ENCODE results near the gene DNAJC5G. TPM values are rescaled to one million over a fixed set of nuclear protein-coding genes. Genes with fewer than 3 reads are reported as not detected.
"Not testable (repeated sequence)": the region's sequence is repeated elsewhere in the genome, so short reads cannot be mapped to it uniquely, and the experiment has no call there.

DNAJC5G gene
- total RNA-seq, 1 donor from 2014 or later: not detected

- DNase-seq (ENCODE audit: low read depth): no peak
Observed at GRCh38 chr2:27307545-27308358, 32.5 kb downstream of the DNAJC5G start.

DNA sequence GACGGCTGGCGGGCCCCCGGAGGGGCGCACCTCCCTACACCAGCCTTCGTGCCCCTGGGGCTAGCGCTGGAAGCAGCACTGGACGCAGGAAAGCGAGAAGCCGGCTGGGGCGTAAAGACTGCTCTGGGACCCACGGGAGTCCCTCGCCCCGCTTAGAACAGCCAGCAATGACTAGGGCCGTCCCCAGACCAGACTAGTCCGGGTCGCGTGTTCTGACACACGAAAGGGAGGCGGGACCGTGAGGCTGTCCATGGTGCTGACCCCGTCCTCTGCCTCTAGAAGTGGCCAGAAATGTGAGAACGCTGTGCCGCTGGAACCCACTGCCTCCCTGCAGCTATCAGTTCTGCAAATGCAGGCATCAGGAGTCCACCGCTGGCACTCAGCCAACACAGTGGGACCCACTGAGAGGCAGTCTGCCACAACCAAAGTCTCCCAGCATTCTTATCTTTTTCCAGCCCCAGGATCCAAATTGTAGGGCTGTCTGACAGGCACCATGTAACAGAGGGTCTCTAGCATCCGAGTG, 33.2 kb downstream of the DNAJC5G start, which contains the start of gene UCN:
Gene UCN (minus strand): TSS at position 87 of the 523 bp plus-strand sequence. CDS start 550 bp downstream, outside the sequence.
- DNase-seq (ENCODE audit: low read depth): peak; percentile 34

- DNase-seq (ENCODE audit: low read depth): no peak
Observed at GRCh38 chr2:27309651-27310050, 34.4 kb downstream of the DNAJC5G start.

DNA sequence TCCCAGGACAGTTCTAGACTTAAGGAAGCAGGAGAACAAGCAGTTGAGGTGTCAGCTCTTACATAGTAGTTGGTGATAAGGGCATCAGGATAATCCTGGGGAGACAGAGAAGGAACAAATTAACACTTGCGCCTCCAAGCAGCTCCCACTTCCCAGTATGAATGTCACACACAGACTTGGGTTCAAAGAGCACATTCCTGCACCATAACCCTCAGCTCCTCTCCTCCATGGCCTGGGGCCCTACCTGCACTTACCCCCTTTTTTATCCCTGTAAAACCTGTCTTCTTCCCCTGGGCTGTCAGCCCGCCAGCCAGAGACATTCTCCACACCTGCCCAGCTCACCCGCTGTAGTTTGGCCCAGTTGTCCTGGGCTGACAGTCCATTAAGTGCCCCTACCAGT, 36.9 kb downstream of the DNAJC5G start:
- no peak for DNase-seq (ENCODE audit: low read depth)

GRCh38 chr2:27313882-27314645, 38.8 kb downstream of the DNAJC5G start:
- DNase-seq (ENCODE audit: low read depth): no peak

- no peak for DNase-seq (ENCODE audit: low read depth)
Observed at GRCh38 chr2:27314709-27315108, 39.5 kb downstream of the DNAJC5G start.

GRCh38 chr2:27315122-27315521, 39.9 kb downstream of the DNAJC5G start:
- DNase-seq (ENCODE audit: low read depth): no peak

- no peak for DNase-seq (ENCODE audit: low read depth)
Observed at GRCh38 chr2:27316655-27317412, 41.6 kb downstream of the DNAJC5G start.

- not testable (repeated sequence) for DNase-seq (ENCODE audit: low read depth)
Observed at GRCh38 chr2:27319839-27320238, 44.6 kb downstream of the DNAJC5G start.

GRCh38 chr2:27320958-27321543, 45.8 kb downstream of the DNAJC5G start:
- DNase-seq (ENCODE audit: low read depth): peak; percentile 97

DNA sequence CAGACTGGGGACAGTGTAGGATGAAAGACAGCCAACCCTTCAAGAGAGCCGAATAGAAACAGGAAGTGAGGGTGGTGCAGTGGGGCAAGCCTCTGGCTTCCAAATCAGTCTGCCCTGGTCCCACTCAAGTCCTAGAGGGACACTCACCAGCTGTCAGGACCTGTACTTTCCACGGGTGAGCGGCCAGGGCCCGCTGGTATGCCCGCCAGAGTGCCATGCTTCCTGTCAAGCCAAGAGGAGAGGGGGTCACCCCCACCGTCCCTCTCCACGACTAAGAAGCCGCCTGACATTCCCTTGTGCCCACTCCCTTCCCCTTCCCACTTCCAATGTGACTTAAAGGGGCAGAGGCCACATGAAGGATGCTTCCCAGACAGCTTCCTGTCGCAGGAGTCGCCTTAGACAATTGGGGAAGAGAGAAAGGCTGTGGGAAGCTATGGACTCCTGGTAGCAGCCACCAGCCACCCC, 47.1 kb downstream of the DNAJC5G start:
- peak; percentile 34 for DNase-seq (ENCODE audit: low read depth)

DNA sequence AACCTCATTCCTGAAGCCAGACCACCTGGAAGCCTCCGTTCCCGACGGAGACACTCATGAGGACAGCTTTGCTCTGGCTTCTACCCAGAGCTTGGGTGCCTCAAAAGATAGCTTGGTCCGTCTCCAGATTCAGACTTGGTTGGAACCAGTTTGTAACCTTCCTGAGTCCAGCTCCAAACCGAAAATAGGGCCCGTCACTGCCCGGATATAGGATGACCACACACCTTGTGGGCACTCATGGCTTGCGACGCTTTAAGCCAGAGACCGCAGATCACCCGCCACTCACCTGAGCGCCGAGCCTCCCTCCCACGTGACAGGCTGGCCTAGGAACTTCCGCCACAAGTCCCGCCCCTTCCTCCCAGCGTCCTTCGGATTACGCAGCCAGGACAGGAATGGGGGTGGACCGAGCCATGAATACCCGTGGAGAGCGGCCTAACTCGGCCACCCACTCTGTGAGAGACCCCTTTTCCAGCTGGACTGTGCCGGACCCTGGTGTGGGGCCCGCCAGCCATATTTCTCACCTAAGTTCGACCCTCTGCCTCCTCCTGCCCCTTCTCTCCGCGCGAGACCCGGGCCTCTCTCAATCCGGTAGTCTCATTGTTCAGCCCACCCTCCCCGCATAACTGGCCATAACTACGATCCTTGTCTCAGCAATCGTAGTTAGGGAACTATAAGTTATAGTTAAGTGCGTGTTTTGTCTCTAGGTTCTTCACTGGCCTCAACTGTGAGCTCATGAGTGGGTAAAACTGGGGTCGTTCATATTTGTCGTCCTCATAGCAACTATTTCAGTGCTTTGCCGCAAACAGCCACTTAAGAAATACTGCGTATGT, 47.7 kb downstream of the DNAJC5G start, which contains the start of gene MPV17:
Gene MPV17 (minus strand): TSS at position 332 of the 830 bp plus-strand sequence. CDS start 580 bp downstream, outside the sequence.
- peak; percentile 93 for DNase-seq (ENCODE audit: low read depth)

DNA sequence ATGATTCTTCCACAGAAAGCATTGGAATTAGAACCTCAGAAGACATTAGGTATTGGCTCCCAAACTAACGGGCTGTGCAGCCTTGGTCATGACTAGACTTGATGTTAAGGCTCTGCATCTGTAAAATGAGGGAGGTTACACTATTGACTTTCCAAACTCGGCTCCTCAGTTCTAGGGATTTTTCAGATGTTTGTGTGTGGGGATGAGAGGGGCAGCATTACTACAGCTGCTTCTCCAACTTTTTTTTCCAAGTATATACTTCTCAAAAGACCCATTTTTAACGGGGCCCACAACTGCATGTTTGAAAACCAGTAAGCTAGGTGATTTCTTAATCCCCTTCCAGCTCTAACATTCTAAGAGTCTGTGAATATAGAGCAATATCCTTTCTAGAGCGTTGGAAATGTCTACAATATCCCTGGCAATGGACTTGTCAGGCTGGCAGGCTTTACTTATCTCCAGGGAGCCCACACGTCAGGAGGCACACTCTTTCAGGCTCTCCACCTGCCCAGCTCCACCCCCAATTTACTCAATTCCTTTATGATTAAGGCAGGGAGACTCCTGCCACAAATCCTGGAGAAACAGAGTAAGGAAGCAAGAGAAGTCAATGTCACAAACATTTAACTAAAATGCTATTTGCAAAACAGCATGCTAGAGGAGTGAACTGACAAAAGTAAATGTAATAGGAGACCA, 48.5 kb downstream of the DNAJC5G start:
- DNase-seq (ENCODE audit: low read depth): no peak

- DNase-seq (ENCODE audit: low read depth): no peak
Observed at GRCh38 chr2:27324720-27325119, 49.5 kb downstream of the DNAJC5G start.

Other genes starting within 250 kb of the DNAJC5G start
- 78.4 and 103 TPM in 2 replicates for gene TMEM214, start 242.5 kb upstream of the DNAJC5G start, total RNA-seq
- gene AGBL5, start 223.8 kb upstream of the DNAJC5G start, total RNA-seq: 17.8 and 25.9 TPM in 2 replicates
- gene OST4, start 203.8 kb upstream of the DNAJC5G start, total RNA-seq: 278 and 316 TPM in 2 replicates
- gene EMILIN1, start 196.8 kb upstream of the DNAJC5G start, total RNA-seq: 4.3 and 6.8 TPM in 2 replicates
- 0.21 and 0.24 TPM in 2 replicates for gene KHK, start 188.7 kb upstream of the DNAJC5G start, total RNA-seq
- gene CGREF1, start 156.3 kb upstream of the DNAJC5G start, total RNA-seq: 0.27 and 0.62 TPM in 2 replicates
- not detected in 2 replicates for gene ABHD1, start 151.6 kb upstream of the DNAJC5G start, total RNA-seq
- 80.0 and 90.0 TPM in 2 replicates for gene PREB, start 140.8 kb upstream of the DNAJC5G start, total RNA-seq
- gene PRR30, start 136.0 kb upstream of the DNAJC5G start, total RNA-seq: not detected in 2 replicates
- gene TCF23, start 126.4 kb upstream of the DNAJC5G start, total RNA-seq: not detected in 2 replicates
- 188 and 203 TPM in 2 replicates for gene ATRAID, start 63.4 kb upstream of the DNAJC5G start, total RNA-seq
- gene SLC5A6, start 63.2 kb upstream of the DNAJC5G start, total RNA-seq: 31.2 and 36.2 TPM in 2 replicates
- 22.8 and 24.9 TPM in 2 replicates for gene CAD, start 58.1 kb upstream of the DNAJC5G start, total RNA-seq
- gene SLC30A3, start 12.4 kb upstream of the DNAJC5G start, total RNA-seq: 0.03 TPM in 1 of 2 replicates, not detected in the other
- gene TRIM54, start 7.0 kb downstream of the DNAJC5G start, total RNA-seq: 74.0 and 105 TPM in 2 replicates
- 2.4 and 6.6 TPM in 2 replicates for gene UCN, start 33.0 kb downstream of the DNAJC5G start, total RNA-seq
- 108 TPM in 2 replicates for gene MPV17, start 47.7 kb downstream of the DNAJC5G start, total RNA-seq
- gene GTF3C2, start 81.3 kb downstream of the DNAJC5G start, total RNA-seq: 45.8 and 46.9 TPM in 2 replicates
- 29.7 and 32.2 TPM in 2 replicates for gene EIF2B4, start 94.9 kb downstream of the DNAJC5G start, total RNA-seq
- gene SNX17, start 95.2 kb downstream of the DNAJC5G start, total RNA-seq: 155 and 159 TPM in 2 replicates
- 11.1 and 15.3 TPM in 2 replicates for gene ZNF513, start 105.3 kb downstream of the DNAJC5G start, total RNA-seq
- gene PPM1G, start 134.2 kb downstream of the DNAJC5G start, total RNA-seq: 68.0 and 72.4 TPM in 2 replicates
- gene NRBP1, start 153.2 kb downstream of the DNAJC5G start, total RNA-seq: 168 and 169 TPM in 2 replicates
- gene KRTCAP3, start 166.9 kb downstream of the DNAJC5G start, total RNA-seq: not detected in 2 replicates
- gene IFT172, start 214.3 kb downstream of the DNAJC5G start, total RNA-seq: 4.3 and 9.5 TPM in 2 replicates
- 6.1 and 6.2 TPM in 2 replicates for gene FNDC4, start 219.8 kb downstream of the DNAJC5G start, total RNA-seq
- gene GCKR, start 221.4 kb downstream of the DNAJC5G start, total RNA-seq: not detected in 2 replicates